ENCODE measurements around the gene SORCS2.

The SORCS2 gene

DNA sequence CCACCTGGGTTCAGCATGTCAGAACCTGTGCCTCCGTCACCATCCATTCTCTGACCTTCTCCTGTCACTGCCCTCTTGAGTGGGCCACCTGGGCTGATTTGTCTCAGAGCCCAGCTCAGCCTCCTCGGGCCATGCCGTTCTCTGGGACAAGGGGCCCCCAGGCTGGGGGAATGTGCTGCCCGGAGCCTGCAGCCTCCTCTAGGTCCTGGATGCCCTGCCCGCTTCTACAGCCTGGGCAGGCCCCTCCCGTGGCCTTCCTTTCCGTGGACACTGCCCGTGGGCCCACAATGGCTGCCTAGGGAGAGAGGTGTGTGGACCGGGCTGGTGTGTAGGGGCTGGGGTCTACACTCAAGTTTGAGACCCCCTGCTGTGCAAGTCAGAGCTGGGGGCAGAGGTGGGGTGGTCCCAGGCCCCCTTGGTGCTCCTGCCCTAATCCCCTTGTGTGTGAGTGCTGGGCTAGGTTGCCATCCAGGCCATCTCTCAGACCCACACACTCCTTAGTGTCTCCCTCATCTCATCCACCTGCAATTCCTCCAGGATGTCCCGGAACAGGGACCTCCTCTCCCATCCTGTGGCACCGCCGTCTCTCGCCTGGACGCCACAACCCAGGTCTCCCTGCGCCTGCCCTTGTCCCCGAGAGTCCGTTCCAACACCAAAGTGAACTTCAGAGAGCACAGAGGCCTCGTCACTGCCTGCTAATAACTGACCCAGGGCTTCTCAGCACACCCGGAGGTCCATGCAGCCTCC lies 230.0 kb downstream of the SORCS2 start:
- DNase-seq, result no peak

DNA sequence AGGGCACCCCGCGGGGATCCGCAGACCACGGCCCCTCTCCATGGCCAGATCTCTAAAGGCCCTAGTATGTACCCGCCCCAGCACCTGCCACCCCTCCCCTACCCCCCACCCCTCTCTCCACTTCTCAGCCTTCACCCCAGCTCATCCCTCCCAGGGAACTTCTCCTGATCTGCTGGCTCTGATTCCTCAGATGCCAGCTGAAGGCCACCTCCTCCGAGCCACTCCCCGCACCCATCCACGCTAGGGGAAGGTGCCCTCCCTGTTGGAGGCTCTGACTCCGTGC lies 230.5 kb downstream of the SORCS2 start:
- DNase-seq, result no peak

DNA sequence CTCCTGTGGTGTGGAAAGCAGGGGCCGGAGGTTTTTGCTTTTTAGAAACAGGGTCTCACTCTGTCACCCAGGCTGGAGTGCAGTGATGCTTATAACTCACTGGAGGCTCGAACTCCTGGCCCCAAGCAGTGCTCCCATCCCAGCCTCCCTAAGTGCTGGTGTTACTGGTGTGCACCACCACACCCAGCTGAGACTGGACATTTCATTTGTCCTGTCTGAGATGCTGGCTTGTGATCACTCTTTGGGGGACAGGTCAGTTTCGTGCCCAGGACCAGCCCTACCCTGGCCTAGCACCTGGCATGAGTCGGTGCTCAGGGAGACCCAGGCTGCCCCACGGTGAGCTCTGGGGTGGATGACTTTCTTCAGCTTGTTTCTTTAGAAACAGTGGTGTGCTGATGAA lies 231.1 kb downstream of the SORCS2 start:
- no peak for DNase-seq

DNA sequence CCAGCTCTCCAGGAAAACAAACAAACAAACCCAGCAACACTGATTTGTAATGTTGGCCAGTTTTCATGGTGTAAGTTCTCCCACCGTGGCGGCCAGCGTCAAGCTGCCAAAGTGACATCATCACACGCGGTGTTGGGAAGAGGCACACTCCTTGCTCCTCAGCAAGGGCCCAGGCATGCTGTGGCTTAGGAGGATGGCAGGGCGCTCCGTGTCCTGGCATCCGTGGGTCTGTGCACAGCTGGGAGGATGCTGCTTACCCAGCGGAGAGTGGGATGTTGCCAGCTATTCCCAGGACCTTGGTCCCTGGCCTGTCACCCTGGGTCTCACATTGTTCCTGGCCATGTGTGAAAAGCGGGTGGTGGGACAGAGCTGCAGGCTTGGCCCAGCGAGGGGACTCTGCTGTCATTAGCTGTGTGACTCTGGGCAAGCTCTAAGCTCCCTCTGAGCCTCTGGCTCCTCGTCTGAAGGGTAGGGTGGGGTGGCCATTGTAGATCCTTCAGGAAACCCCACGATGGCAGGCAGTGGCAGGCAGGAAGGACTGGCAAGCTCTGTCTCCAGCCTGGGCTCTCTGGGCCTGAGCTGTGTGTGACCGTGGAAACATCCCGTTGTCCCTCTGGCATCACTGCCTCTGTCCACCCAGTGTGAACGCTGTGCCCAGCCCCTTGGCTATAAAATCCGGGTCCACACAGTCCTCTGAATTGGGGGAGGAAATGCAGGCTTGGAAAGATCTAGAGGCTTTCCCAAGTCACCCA lies 231.6 kb downstream of the SORCS2 start:
- no peak for DNase-seq

DNA sequence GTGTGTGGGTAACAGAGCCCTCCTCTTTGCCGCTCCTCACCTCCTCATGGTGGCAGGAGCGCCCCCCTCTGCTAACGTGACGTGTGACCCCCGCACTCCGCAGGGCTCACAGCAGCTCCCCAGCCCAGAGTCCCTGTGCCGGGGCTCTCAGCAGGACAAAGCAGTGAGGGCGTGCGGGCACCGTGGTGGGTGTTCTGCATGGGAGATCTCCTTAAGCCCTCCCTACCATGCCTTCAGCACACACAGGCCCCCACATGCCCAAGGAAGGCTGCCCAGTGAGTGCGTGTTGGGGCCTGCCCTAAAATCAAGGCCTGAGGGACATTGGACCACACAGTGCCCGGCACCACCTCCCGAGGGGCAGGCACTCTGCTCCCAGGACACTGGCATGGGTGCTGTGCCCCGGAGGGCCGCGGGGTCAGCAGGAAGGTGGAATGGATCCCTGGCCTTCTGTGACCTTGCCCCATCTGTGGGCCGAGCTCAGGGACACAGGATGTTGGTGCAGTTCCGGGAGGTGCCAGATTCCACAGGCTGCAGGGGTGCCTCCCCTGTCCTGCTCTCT lies 232.3 kb downstream of the SORCS2 start:
- no peak for DNase-seq

DNA sequence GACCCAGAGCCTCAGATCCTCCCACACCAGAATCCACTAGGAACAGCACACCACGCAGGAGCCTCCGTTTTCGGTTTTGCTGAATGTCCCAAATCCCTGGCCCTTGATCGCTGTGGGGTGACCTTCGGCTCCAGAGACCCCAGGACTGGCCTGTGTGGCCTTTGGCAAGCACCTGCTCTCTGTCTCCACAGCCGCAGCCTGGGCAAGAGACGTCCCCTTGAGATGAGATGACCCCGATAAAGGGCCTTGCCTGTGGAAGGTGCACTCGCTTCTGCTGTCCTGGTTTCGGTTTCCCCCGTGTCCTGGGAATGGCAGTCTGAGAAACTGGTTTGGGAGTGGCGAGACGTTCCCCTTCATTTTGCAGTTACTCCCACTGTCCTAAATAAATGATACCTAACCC lies 232.8 kb downstream of the SORCS2 start:
- DNase-seq, result no peak

DNA sequence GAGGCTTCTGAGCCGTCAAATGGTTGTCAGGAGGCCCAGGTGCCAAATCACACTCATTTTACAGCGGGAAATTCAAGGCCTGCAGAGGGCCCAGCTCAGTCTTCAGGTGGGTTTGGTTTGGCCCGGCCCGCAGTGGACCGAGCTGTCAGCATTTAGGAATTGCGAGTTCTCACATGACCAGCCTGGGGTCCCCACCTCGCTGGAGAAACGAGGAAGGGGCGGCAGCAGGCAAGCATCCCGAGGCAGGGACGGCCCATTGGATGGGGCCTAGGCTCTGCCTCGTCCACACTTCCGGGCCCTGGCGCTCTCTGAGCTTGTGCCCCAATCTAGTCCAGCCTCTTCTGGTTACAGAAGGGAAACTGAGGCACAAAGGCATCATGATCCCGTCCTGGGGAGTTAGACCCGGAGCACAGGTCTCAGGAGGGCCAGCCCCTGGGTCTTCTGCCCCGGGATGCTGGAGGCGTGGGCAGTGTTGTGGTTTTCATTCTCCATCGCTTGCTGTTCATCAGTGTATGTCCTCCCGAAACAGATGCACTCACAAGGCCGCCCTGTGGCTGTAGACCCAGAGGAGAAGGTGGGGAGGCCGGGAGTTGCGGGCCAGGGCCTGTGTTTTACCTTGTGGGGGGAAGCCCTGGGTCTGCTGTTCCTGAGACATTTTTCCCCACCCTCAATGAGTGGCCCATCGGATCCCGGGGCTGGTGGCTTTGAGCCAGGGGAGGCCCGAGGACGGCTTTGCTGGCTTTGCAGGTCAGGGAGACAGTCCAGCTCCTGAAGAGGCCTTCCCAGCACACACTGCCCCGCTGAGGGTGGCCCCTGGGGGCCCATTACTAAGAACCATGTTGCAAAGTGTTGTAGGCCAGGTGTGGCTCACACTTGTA lies 233.5 kb downstream of the SORCS2 start:
- DNase-seq, result no peak

DNA sequence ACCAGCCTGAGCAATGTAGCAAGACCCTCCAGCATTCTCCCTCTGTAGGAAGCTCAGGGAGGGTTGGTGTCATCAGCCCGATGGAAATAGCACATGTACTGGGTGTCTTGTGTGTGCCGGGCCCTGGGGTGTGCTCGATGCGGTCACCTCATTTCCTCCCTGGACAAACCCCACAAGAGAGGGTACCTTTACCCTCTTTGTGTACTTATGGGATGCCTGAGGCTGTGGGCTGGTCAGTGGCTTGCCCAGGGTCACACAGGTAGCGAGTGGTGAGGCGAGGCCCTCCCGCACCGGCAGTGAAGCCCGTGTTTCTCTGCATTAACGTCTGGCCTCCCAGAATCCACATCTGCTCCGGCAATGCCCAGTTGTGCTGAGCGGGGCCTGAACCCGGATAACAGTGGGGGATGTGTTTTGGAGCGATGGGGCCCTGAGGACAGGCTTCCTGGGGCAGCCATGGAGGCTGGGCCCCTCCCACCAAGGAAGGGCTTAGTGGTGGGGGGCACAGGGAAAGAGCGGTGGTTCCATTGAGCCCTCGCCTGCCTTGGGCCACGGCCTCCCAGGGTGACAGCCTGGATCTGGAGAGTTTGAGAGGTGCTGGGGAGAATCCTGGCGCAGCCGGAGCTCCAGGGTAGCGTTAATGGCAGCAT lies 234.3 kb downstream of the SORCS2 start:
- DNase-seq, result no peak

DNA sequence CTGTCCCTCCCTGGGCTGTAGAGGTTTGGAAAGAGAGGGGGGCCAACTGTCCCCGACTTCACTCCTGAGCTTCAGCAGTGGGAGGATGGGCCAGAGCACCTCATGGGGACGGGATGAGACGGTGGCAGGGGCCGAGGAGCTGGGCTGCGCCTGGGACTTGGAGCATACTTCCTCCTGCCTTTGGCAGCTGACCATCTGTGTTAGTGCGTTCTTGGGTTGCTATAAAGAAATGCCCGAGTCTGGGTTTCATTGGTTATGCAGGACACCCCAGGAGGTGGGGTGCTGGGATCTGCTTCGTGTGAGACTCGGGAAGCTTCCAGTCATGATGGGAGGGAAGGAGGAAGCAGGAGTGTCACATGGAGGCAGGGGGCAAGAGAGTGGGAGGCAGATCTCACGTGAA lies 235.0 kb downstream of the SORCS2 start:
- DNase-seq, result no peak

DNA sequence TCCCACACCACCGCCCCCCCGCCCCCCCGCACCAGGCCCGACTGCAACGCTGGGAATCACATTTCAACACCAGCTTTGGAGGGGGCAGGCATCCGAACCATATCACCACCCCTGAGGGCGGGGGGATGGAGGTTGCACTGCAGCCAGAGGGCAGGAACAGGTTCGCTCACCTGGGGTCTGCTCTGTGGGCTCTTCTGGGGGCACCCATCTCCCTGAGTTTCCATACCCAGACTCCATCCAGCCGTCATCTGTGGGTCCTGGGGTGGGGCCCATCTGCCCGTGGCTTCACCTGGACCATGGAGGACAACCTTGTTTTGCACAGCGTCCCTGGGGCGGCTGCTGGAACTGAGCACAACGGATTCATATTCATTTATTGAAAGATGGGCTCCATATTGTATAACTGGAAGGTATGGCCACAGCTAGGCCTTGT lies 235.5 kb downstream of the SORCS2 start:
- DNase-seq, result no peak

DNA sequence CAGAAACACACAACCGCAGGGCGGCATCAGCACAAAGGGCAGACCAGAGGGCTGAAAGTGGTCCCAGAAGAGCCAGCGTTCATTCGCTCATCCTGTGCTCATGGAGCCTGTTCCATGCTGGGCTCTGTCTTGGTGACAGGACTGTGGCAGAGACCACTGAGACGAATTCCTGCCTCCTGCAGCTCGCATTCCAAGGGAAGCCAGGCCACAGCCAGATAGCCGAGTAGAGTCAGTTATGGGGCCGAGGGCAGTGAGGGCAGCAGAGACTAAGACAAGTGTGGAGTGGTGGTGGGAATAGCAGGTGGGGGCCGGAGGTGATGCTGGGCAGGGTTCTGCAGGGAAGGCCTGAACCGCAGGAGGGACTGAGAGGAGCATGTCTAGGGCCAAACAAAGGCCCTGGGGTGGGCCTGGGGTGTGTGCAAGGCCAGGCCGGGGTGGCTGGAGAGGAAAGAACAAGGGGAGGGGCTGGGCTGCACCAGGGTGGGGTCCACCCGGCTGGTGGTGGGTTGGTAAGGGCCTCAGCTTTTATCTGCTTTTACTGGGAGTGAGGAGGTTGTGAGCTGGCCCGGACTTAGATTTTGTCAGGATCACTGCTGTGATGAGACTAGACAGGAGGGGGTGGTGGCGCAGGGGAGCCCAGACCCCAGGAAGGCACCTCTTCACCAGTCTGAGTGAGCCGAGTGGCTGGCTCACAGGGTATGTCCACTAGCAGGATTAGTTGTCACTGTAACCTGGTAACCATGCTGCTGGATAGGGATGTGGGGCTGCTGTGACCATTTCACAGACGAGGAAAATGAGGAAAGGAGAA lies 236.1 kb downstream of the SORCS2 start:
- no peak for DNase-seq

DNA sequence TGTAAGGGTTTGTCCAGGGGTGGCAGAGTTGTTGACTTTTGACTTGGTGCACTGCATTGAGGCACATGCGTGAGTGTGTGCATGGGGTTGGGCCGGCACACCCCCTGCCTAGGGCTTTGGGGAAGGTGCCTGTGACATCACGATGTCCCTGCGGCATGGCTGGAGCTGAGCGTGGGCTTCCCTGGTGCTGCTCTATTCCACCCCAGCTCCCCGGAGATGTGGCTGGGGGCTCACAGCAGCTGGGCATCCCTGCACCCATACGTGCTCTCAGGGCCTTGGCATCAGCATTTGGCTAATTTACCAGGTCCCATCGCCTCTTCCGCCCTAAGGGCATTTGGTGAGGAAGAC lies 236.7 kb downstream of the SORCS2 start:
- no peak for DNase-seq

DNA sequence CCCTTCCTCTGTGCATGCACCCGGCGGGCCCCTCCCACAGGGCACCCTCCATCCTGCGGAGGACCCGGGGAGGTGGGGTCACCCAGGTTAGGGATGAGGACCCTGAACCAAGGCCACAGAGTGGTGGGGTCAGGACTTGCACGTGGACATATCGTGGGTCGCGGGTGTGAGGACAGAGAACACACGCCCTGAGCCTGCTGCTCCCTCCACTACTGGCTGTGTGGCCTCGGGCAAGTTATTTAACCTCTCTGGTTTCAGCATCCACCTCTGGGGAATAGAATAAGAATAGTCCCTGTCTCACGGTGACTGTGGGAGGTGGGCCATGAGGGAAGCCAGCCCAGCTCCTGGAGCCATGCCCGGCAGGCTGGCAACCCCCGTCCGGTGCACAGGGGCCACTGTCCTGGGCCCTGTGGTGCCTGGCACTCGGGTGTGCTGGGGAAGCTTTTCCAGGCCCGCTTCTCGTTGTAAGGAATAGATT lies 237.3 kb downstream of the SORCS2 start:
- no peak for DNase-seq

DNA sequence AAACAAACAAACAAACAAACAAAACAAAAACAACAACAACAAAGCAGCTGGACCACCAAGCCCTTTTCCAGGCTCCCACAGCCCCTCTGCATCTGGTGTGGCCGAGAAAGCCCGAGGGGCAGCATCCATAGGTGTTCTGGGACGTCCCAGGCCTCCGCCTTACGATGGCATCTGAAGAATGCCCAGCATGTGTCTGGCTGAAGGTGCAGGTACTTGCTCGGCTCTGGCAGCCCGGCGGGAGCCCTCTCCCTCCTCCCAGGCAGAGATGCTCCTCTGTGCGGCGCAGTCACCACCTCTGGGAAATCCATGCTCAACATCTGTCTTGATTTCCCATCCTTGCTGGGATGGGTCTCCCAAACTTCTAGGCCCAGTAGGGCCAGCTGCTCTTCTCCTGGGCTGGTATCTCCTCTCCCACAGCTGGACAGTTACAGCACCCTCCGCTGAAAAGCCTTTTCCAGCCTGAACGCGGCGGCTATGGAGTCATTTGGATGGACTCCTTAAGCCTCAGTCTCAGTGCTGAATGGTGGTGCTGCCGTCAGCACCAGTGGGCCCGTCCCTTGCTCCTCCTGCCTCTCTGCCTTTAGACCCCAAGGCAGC lies 238.1 kb downstream of the SORCS2 start:
- DNase-seq, result no peak

DNA sequence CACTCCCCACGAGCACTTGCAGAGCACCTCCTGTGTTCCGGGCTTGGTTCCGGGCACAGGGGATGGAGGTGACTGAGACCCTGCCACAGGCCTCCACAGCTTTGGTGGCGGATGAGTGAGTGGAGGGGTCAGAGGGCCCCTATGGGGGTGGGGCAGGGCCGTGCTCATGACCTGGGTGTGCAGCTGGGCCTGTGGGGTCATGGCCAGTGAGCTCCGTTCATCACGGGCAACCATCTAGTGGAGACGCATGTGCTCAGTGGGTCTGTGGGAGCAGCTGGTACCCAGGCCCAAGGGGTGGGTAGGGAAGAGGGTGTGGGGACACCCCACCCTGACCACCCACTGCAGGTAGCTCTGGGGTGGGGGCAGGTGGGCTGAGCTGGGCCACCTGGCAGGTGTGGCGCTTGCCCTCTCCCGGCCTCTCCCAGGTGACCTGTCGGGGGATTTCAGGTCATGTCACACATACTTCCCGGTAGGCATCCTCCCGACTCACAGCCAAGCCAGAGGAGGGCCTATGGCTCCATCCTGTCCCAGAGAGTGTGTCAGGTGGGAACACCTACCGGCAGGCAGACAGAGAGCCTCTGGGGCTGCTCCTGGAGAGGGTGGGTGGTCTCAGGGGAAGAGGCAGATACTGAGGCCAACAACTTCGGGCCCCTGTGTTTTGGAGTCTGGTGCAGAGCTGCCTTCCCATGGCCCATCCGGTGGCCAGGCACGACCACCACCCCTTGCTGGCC lies 238.8 kb downstream of the SORCS2 start:
- DNase-seq, result no peak

DNA sequence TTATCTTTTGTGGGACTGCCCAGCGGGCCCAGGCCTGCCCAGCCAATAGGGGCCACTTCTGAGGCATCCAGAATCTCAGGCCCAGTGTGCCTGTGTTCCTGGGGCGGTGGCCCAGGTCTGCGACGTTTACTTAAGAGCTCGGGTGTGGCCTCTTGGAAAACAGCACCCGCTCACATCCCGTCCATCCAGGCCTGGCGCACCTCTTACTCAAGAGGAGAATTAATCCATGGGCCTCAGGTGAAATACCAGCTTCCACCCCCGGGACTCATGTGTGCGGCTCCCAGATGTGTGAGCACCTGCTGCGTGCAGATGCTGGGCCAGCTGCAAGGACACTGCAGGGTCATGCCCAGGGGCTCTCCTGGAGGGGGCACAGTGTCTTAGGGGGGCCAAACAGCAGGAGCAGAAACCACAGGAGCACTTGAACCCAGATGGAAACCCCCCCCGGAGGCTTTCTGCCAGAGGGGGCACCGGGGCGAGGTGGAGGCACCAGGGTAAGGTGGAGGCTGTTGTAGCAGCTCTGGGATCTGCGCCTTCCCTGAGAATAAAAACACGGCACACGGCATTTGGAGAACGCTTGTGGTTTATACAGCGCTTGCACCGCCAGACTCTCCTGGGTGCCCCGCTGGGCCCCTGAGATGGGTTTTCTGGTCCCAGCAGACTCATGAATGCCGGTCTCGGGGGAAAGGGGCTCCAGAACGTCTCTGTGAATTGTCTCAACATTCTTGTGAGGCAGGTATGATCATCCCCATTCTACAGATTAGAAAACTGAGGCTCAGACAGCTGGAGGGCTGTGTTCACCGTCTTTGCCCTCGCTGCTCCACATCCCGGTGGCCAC lies 239.6 kb downstream of the SORCS2 start:
- no peak for DNase-seq

DNA sequence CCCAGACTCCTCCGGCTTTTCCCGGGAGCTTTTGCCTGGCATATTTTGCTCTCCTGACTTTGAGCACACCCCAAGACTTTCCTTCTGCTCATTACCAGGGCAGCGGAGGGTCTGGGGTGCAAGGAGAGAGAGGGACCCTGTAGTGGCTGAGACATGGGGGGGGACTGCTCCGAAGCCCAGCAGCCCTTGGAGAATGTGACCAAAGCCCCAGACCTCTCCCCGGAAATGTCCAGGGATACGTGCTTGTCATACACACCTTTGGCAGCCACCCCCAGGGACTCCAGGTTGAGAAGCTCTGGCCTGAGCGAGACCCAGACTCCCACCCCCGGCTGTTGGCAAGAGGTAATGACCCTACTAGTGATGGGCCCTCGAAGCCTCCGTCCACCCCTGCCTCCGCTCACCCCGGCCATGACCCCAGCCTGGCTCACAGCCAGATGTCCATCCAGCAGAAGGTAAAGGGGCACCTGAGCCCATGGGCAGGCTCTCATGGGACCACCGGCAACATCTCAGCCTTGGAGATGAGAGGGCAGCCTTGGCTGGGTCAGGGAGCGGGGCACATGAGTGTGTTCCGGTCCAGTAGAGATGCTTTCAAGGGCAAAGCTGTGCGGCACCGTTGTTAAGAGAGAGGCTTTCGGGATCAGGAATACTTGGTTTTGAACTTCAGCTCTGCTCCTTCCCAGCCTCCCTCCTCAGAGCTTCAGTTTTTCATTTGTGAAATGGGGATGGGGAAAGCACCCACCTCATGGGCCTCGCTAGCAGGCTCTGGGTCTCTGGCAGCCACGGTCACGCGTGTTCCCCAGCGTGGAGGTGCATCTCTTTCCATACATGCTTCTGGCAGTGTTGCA lies 240.4 kb downstream of the SORCS2 start:
- no peak for DNase-seq

DNA sequence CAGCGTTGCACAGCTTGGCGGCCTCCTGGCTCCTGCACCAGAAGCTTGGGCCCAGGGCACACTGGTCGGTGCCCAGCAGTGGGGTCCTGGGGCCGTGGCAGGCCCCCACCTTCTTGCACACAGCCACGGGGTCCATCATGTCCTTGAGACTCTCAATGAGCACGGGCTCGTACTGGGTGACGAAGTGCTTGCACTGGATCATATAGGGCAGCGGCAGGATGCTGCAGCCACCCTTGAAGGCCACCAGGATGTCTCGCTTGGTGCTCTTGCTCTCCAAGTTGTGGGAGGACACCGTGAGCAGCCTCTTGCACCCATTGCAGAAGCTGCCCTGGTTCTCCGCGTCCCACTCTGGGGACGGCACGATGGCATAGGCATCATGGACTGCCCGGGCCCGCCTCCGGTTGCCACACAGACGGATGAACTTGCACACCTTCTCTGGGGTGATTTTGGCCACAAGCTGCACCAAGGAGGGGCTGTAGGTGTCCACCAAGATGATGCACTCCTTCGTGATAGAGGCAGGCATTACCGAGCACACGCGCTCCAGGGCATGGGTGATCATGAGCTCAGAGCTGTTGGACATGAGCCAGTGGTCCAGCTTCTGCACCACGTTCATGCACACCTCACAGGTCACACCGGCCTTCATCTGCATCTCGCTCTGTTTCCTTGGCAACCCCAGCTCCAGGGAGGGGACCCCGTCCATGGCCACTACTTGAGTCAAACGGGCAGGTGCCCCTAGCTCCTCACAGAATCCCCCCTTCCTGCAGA lies 241.2 kb downstream of the SORCS2 start:
- no peak for DNase-seq

All from fibroblast of skin of right biceps (primary cell).